Loucy (cell line): ENCODE data around the gene ING5.

Experiments used
- EZH2phosphoT487 ChIP-seq: fragments of 200-600 bp; IDR thresholded peaks from 2 replicates; pipeline ENCODE4 v1.6.1; 2018; ENCODE audit warnings: antibody characterized with exemption, mild to moderate bottlenecking, moderate library complexity, borderline replicate concordance
- TF ChIP-seq, protein P1 (sequence below): fragments of 200-600 bp; sonication (generic); conservative IDR thresholded peaks from 2 replicates; pipeline ENCODE4 v1.5.1; 2014; ENCODE audit warnings: mild to moderate bottlenecking, antibody characterized with exemption, low read length

- TF ChIP-seq, protein P1, sequence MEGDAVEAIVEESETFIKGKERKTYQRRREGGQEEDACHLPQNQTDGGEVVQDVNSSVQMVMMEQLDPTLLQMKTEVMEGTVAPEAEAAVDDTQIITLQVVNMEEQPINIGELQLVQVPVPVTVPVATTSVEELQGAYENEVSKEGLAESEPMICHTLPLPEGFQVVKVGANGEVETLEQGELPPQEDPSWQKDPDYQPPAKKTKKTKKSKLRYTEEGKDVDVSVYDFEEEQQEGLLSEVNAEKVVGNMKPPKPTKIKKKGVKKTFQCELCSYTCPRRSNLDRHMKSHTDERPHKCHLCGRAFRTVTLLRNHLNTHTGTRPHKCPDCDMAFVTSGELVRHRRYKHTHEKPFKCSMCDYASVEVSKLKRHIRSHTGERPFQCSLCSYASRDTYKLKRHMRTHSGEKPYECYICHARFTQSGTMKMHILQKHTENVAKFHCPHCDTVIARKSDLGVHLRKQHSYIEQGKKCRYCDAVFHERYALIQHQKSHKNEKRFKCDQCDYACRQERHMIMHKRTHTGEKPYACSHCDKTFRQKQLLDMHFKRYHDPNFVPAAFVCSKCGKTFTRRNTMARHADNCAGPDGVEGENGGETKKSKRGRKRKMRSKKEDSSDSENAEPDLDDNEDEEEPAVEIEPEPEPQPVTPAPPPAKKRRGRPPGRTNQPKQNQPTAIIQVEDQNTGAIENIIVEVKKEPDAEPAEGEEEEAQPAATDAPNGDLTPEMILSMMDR = peak; percentile 25; the same call in 1 of the 2 replicates
- no peak for TF ChIP-seq EZH2phosphoT487
Observed at GRCh38 chr2:241734208-241734466, 32.3 kb downstream of the ING5 start.
